ENCODE measurements around the gene CLIC3.

DNA sequence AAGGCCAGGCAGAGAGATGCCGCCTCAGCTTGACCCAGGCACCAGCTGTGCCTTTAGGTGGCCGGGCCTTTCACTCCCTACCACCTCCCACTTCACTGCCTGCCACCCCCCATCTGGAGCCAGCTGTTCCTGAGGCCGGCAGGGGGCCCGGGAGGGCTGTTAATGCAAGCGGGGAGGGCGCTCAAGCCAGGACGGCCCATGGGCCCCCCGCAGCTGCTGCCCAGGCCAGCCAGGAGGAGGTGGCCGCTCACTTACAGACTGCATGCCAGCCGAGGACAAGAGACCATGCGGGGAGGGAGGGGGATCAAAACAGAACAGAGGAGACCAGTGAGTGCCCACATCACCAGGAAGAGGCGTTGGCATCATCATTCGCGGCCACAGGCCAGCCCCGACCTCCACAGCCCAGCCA lies 27.2 kb upstream of the CLIC3 start:
- TF ChIP-seq EZH2 (IDR thresholded peaks at IDR 0.05; ENCODE audit: low read depth) (no peak), CTCF (conservative IDR thresholded peaks at IDR 0.05) (no peak)
